GM19395 (cell line): ENCODE data around the gene B3GAT1.
A peak's percentile ranks its signal among the peaks of the same experiment; 100 is the strongest.

Experiments
- ATAC-seq: cut with Tn5 transposase; IDR thresholded peaks from one replicate; pipeline ENCODE4 v1.9.1; 2021; ENCODE audit warnings: mild to moderate bottlenecking, moderate library complexity; ENCODE audit not compliant: unreplicated experiment

B3GAT1 gene

GRCh38 chr11:134374171-134374570 is 37.9 kb downstream of the B3GAT1 start:
- ATAC-seq = no peak

GRCh38 chr11:134373591-134374052 is 38.4 kb downstream of the B3GAT1 start:
- ATAC-seq = no peak

- no peak for ATAC-seq
Observed at GRCh38 chr11:134372961-134373360, 39.1 kb downstream of the B3GAT1 start.

- no peak for ATAC-seq
Observed at GRCh38 chr11:134372536-134372935, 39.5 kb downstream of the B3GAT1 start.

- no peak for ATAC-seq
Observed at GRCh38 chr11:134371436-134372185, 40.4 kb downstream of the B3GAT1 start.

GRCh38 chr11:134370526-134371435 is 41.3 kb downstream of the B3GAT1 start:
- no peak for ATAC-seq

GRCh38 chr11:134369656-134370525 is 42.2 kb downstream of the B3GAT1 start:
- no peak for ATAC-seq

GRCh38 chr11:134367781-134368180 is 44.3 kb downstream of the B3GAT1 start:
- no peak for ATAC-seq

- no peak for ATAC-seq
Observed at GRCh38 chr11:134366254-134366653, 45.8 kb downstream of the B3GAT1 start.

- no peak for ATAC-seq
Observed at GRCh38 chr11:134365011-134365925, 46.8 kb downstream of the B3GAT1 start.

GRCh38 chr11:134364261-134364660 is 47.8 kb downstream of the B3GAT1 start:
- no peak for ATAC-seq

GRCh38 chr11:134363592-134363991 is 48.5 kb downstream of the B3GAT1 start:
- ATAC-seq = no peak

- no peak for ATAC-seq
Observed at GRCh38 chr11:134363161-134363560, 48.9 kb downstream of the B3GAT1 start.

- no peak for ATAC-seq
Observed at GRCh38 chr11:134362192-134362901, 49.7 kb downstream of the B3GAT1 start.

GRCh38 chr11:134361661-134362060 is 50.4 kb downstream of the B3GAT1 start:
- ATAC-seq = no peak

- peak; percentile 84 for ATAC-seq
Observed at GRCh38 chr11:134360050-134360835, 51.8 kb downstream of the B3GAT1 start.

- ATAC-seq = no peak
Observed at GRCh38 chr11:134359646-134360045, 52.4 kb downstream of the B3GAT1 start.

GRCh38 chr11:134358856-134359490 is 53.1 kb downstream of the B3GAT1 start:
- no peak for ATAC-seq
